ENCODE measurements around the gene RNF169. TPM values are rescaled to one million over a fixed set of nuclear protein-coding genes. Genes with fewer than 3 reads are reported as not detected.
A peak's percentile ranks its signal among the peaks of the same experiment; 100 is the strongest.

RNF169 gene
- total and polyA plus RNA-seq, 7 donors, result 3.9 to 15.9 (median 14.0) TPM

DNA sequence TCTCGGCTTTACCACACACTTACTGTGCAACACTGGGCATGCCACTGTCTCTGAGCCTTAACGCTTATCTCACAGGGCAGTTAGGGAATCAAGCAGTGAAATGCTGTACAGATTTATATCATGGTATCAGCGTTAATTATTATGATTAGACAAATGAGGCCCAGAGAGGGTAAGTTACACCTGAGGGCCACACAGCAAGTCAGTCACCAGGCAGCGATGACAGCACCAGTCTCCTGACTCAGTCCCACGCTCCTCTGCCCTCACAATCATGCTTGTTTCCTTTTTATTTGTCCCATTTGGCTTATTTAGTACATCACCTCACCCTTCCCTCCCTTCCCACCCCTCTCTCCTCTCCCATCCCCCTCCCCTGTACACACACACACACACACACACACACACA lies 29.6 kb upstream of the RNF169 start:
- TF ChIP-seq, protein P1, sequence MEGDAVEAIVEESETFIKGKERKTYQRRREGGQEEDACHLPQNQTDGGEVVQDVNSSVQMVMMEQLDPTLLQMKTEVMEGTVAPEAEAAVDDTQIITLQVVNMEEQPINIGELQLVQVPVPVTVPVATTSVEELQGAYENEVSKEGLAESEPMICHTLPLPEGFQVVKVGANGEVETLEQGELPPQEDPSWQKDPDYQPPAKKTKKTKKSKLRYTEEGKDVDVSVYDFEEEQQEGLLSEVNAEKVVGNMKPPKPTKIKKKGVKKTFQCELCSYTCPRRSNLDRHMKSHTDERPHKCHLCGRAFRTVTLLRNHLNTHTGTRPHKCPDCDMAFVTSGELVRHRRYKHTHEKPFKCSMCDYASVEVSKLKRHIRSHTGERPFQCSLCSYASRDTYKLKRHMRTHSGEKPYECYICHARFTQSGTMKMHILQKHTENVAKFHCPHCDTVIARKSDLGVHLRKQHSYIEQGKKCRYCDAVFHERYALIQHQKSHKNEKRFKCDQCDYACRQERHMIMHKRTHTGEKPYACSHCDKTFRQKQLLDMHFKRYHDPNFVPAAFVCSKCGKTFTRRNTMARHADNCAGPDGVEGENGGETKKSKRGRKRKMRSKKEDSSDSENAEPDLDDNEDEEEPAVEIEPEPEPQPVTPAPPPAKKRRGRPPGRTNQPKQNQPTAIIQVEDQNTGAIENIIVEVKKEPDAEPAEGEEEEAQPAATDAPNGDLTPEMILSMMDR (IDR thresholded peaks at IDR 0.05), result no peak
- Histone ChIP-seq H3K4me3 (no peak overlapping the region), H3K36me3 (ENCODE audit: insufficient read depth in 1 of 2, low read depth in 1 of 2) (no peaks in the 10 kb centered on the region), H3K27ac (no peak overlapping the region), H3K4me1 (peaks cover 17% of the 10 kb centered on the region), H3K9me3 (no peaks in the 10 kb centered on the region), H3K27me3 (ENCODE audit: insufficient read depth in 3 of 3, low read length in 2 of 3) (no peaks in the 10 kb centered on the region)
- 86 to 91% (median 87%) methylated on average over 5 of the region's 5 CpGs for WGBS, 3 donors
- DNase-seq, result no peak
- no peak for ATAC-seq
- intact Hi-C loops (cut with DNase I), result no loop called here

DNA sequence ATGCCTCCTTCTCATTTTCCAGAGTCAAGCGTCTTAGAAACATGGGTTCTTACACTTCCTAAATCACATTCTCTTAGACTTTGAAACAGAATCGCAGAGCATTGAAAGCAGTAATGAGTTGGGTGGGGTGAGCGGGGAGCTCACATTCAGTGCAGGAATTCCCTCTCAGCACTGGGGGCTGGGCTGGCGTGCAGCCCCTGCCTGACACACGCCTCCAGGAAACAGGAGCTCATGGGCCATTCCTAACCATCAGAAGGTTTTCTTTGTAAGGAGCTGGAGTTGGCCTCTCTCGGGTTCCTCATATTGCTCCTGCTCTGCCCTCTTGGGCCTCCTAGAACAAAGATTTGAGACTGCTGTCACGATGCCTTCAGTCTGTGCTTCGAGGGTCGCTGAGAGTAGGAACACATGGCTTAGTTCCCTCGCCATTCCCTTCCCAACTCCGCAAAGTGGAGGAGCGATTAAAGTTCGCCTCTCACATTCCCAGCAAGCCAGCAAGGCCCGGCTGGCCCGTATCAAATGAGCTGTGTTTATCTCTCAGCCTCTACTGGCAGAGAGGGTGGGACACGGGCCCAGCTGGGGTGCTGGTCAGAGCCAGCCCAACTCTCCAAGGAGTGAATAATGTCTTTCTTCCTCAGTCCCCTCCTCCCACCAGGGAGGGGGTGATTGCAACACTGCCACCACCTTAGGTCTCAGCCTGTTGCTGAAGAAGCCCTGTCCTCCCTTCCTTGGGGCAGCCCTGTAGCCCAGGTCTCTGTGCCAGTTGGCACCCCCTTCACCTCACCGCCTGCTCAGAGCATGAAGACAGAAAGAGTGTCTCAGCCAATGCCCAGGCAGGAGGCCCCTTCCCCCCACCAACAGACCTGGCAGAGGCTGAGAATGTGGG lies 27.8 kb upstream of the RNF169 start:
- Histone ChIP-seq H3K9me3 (no peaks in the 10 kb centered on the region), H3K4me1 (peaks cover 17% of the 10 kb centered on the region), H3K27me3 (ENCODE audit: insufficient read depth in 3 of 3, low read length in 2 of 3) (no peaks in the 10 kb centered on the region), H3K27ac (peak overlapping the region; percentile 61), H3K4me3 (no peak overlapping the region), H3K36me3 (ENCODE audit: insufficient read depth in 1 of 2, low read depth in 1 of 2) (no peaks in the 10 kb centered on the region)
- intact Hi-C loops (cut with DNase I), result no loop called here
- DNase-seq (peak; percentile 57 to 80), ATAC-seq (peak; percentile 74 to 86 (median 80))
- TF ChIP-seq, protein P1 (IDR thresholded peaks at IDR 0.05), result no peak
- WGBS, 3 donors, result 29 to 30% (median 29%) methylated on average over 17 of the region's 17 CpGs

DNA sequence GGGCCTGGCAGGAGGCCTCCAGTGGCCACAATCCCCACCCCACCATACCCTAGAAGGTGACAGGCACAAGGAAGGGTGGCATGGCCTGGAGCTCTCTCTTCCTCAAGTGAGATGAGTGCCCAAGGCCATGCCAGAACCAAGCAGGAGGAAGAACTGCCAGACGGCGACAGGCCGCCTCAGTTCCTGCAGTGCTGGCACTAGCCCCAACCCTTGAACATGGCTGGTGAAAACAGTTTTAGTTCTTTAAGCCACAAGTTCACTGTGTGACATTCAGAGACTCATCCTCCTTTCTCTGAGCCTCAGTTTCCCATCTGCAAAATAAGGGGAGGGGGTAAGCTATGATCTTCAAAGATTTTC lies 27.2 kb upstream of the RNF169 start:
- H3K4me1 ChIP-seq, result peaks cover 17% of the 10 kb centered on the region
- no peaks in the 10 kb centered on the region for H3K9me3 ChIP-seq
- H3K27ac ChIP-seq, result peak overlapping the region; percentile 61
- WGBS, 3 donors, result 48 to 74% (median 61%) methylated on average over 3 of the region's 3 CpGs
- DNase-seq (no peak), ATAC-seq (peak in 2 of 4 donors; percentile 18 to 32)
- H3K4me3 ChIP-seq, result no peak overlapping the region
- intact Hi-C loops (cut with DNase I), result no loop called here
- TF ChIP-seq, protein P1 (IDR thresholded peaks at IDR 0.05), result no peak
- no peaks in the 10 kb centered on the region for H3K36me3 ChIP-seq (ENCODE audit: insufficient read depth in 1 of 2, low read depth in 1 of 2)
- no peaks in the 10 kb centered on the region for H3K27me3 ChIP-seq (ENCODE audit: insufficient read depth in 3 of 3, low read length in 2 of 3)

DNA sequence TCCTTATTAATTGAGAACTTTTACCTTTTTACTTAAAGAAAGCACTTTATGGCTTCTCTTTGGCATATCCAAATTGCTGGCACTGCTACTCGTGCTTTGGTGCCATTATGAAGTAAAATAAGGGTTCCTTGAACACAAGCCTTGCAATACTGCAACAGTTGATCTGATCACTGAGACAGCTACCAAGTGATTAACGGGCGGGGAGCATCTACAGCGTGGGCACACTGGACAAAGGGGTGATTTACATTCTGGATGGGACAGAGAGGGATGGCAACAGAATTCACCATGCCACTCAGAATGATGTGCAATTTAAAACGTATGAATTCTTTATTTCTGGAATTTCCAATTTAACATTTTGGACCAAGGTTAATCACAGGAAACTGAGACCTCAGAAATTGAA lies 25.1 kb upstream of the RNF169 start:
- H3K36me3 ChIP-seq (ENCODE audit: insufficient read depth in 1 of 2, low read depth in 1 of 2), result no peaks in the 10 kb centered on the region
- DNase-seq (no peak), ATAC-seq (no peak)
- no peak overlapping the region for H3K4me3 ChIP-seq
- no peaks in the 10 kb centered on the region for H3K27me3 ChIP-seq (ENCODE audit: insufficient read depth in 3 of 3, low read length in 2 of 3)
- H3K27ac ChIP-seq, result no peak overlapping the region
- intact Hi-C loops (cut with DNase I), result no loop called here
- H3K9me3 ChIP-seq, result no peaks in the 10 kb centered on the region
- TF ChIP-seq, protein P1 (IDR thresholded peaks at IDR 0.05), result no peak
- peaks cover 17% of the 10 kb centered on the region for H3K4me1 ChIP-seq
- WGBS, 3 donors, result 69 to 74% (median 73%) methylated on average over 5 of the region's 5 CpGs
